ENCODE measurements around the gene RIOX2. TPM values are rescaled to one million over a fixed set of nuclear protein-coding genes. Genes with fewer than 3 reads are reported as not detected.

The RIOX2 gene
- total RNA-seq, 2 donors from 2014 or later: 12.5 to 13.6 TPM

GRCh38 chr3:97895216-97895615, 77.0 kb downstream of the RIOX2 start:
- Histone ChIP-seq H3K9me3 (ENCODE audit: control insufficient read depth, low read length) (no peaks in the 10 kb centered on the region), H3K9ac (ENCODE audit: extremely low read depth, low read length, poor library complexity, severe bottlenecking) (no peak overlapping the region), H3K4me3 (ENCODE audit: low read length) (no peak overlapping the region), H3K4me1 (ENCODE audit: control insufficient read depth, insufficient read depth, low read length) (peaks cover 3% of the 10 kb centered on the region), H3K27me3 (ENCODE audit: control insufficient read depth, insufficient read depth, low read length, poor library complexity, severe bottlenecking) (no peaks in the 10 kb centered on the region), H3K27ac (ENCODE audit: low read depth, low read length) (no peak overlapping the region), H3K36me3 (ENCODE audit: control insufficient read depth, insufficient read depth, low read length) (no peaks in the 10 kb centered on the region)
- Mint-ChIP-seq H3K27ac (no peak overlapping the region), H3K9me3 (no peaks in the 10 kb centered on the region), H3K4me3 (no peak overlapping the region), H3K36me3 (ENCODE audit: low read depth) (no peaks in the 10 kb centered on the region), H3K27me3 (ENCODE audit: insufficient read depth) (no peaks in the 10 kb centered on the region), H3K4me1 (peaks cover 23% of the 10 kb centered on the region)
- no peak for DNase-seq
- 89 to 90% methylated on average over 3 of the region's 3 CpGs for WGBS, 2 experiments (ENCODE audit: insufficient coverage in 1 of 2, insufficient read length in 1 of 2)
- no peak for TF ChIP-seq CTCF (conservative IDR thresholded peaks at IDR 0.05)

- Histone ChIP-seq H3K4me3 (ENCODE audit: low read length) (no peak overlapping the region), H3K27ac (ENCODE audit: low read depth, low read length) (no peak overlapping the region), H3K9me3 (ENCODE audit: control insufficient read depth, low read length) (no peaks in the 10 kb centered on the region), H3K36me3 (ENCODE audit: control insufficient read depth, insufficient read depth, low read length) (no peaks in the 10 kb centered on the region), H3K4me1 (ENCODE audit: control insufficient read depth, insufficient read depth, low read length) (peaks cover 3% of the 10 kb centered on the region), H3K27me3 (ENCODE audit: control insufficient read depth, insufficient read depth, low read length, poor library complexity, severe bottlenecking) (no peaks in the 10 kb centered on the region), H3K9ac (ENCODE audit: extremely low read depth, low read length, poor library complexity, severe bottlenecking) (no peak overlapping the region)
- H3K36me3 Mint-ChIP-seq (ENCODE audit: low read depth): peaks cover 2% of the 10 kb centered on the region
- peaks cover 19% of the 10 kb centered on the region for H3K4me1 Mint-ChIP-seq
- DNase-seq: no peak
- no peaks in the 10 kb centered on the region for H3K27me3 Mint-ChIP-seq (ENCODE audit: insufficient read depth)
- no peaks in the 10 kb centered on the region for H3K9me3 Mint-ChIP-seq
- TF ChIP-seq CTCF (conservative IDR thresholded peaks at IDR 0.05): no peak
- 80 to 91% methylated on average over 1 of the region's 1 CpG for WGBS, 2 experiments (ENCODE audit: insufficient coverage in 1 of 2, insufficient read length in 1 of 2)
- H3K4me3 Mint-ChIP-seq: no peak overlapping the region
- no peak overlapping the region for H3K27ac Mint-ChIP-seq
Observed at GRCh38 chr3:97892852-97893251, 79.4 kb downstream of the RIOX2 start.

Other genes with a start within 250 kb of the RIOX2 start
- 10 to 100 TPM; 11.1 to 15.7 TPM for gene ARL6, start 207.7 kb downstream of the RIOX2 start, total RNA-seq
- gene CRYBG3, start 150.4 kb downstream of the RIOX2 start, total RNA-seq: 10 to 100 TPM in 1 of 2 donors, 1 to 10 TPM in 1; 9.7 to 10.8 TPM
- gene GABRR3, start 62.9 kb upstream of the RIOX2 start, total RNA-seq: not detected
- gene OR5AC2, start 114.7 kb upstream of the RIOX2 start, total RNA-seq: not detected
- gene OR5H1, start 158.3 kb upstream of the RIOX2 start, total RNA-seq: under 1 TPM; 0.09 to 0.22 TPM
- gene OR5H14, start 175.0 kb upstream of the RIOX2 start, total RNA-seq: not detected
- not detected for gene OR5H15, start 194.3 kb upstream of the RIOX2 start, total RNA-seq

Data from endodermal cell (in vitro differentiated cells).